Left ventricle myocardium superior (tissue), 1 donor: ENCODE measurements around the gene XRCC1. TPM values are rescaled to one million over a fixed set of nuclear protein-coding genes. Genes with fewer than 3 reads are reported as not detected.
A peak's percentile ranks its signal among the peaks of the same experiment; 100 is the strongest.

Source experiments
- ATAC-seq: fragments of 200-7000 bp; cut with Tn5 transposase; one replicate; pipeline ENCODE4 v1.9.1; 2020; ENCODE audit warnings: mild to moderate bottlenecking, moderate library complexity
- DNase-seq: peaks from one replicate; pipeline ENCODE4 v3.0.0-alpha.2; 2020
- intact Hi-C: fragments of 100-400 bp; cut with micrococcal nuclease; formaldehyde crosslinking; loops from one replicate; pipeline ENCODE4 v1.11.0; 2022
- long read RNA-seq: library from polyadenylated mRNA; unstranded; transcript quantifications from one replicate; pipeline ENCODE4 v2.0.0, GENCODE V29; 2021
- total RNA-seq: library from RNA; stranded (reverse); fragmentation: NEBNext Ultra II Directional; extraction: Animal tissue kit (Norgen Biotek cat#: 25700); gene quantifications from one replicate; pipeline ENCODE4 v1.2.1, GENCODE V29; 2021
- donor health status: DM: no; HTN: yes; CAD: no; lungs with severe emphysema.

Gene XRCC1
- 15.7 TPM for total RNA-seq
- long read RNA-seq, transcript XRCC1-201 (17 exons, 2,802 nt) = major isoform, 7 of 17 reads
- long read RNA-seq, partial matches to known transcripts = 8 of 17 reads
- long read RNA-seq, other reads (novel, unspliced or antisense) = 2 of 17 reads

GRCh38 chr19:43575156-43575950, at the start of gene XRCC1, which contains the start of gene PINLYP:
Gene XRCC1, minus strand, starts transcription at chr19:43575527. Its CDS starts 69 bp downstream, at chr19:43575458.
Gene PINLYP, plus strand, starts transcription at chr19:43575801. Its CDS starts 1,391 bp downstream, at chr19:43577192.
- ATAC-seq (peak; percentile 99), DNase-seq (peak; percentile 98)
- intact Hi-C loops = no loop called here

GRCh38 chr19:43624933-43625332, 49.6 kb upstream of the XRCC1 start:
- peak; percentile 68 for DNase-seq
- no peak for ATAC-seq
- intact Hi-C loops = no loop called here

- ATAC-seq = no peak
- intact Hi-C loops = no loop called here
- DNase-seq = no peak
Measured at GRCh38 chr19:43623889-43624670, 48.8 kb upstream of the XRCC1 start.

GRCh38 chr19:43622956-43623355, 47.6 kb upstream of the XRCC1 start:
- DNase-seq = no peak
- ATAC-seq = no peak
- intact Hi-C loops = no loop called here

- ATAC-seq (no peak), DNase-seq (no peak)
- intact Hi-C loops = no loop called here
Measured at GRCh38 chr19:43622070-43622469, 46.7 kb upstream of the XRCC1 start.

- intact Hi-C loops = no loop called here
- DNase-seq (no peak), ATAC-seq (no peak)
Measured at GRCh38 chr19:43620061-43621001, 45.0 kb upstream of the XRCC1 start.

- peak; percentile 94 for DNase-seq
- ATAC-seq = peak; percentile 95
- intact Hi-C loops = no loop called here
Measured at GRCh38 chr19:43619262-43620060, 44.1 kb upstream of the XRCC1 start, which contains the start of gene ZNF428. Gene ZNF428, minus strand, starts transcription at chr19:43619629. Its CDS starts 5,325 bp downstream, at chr19:43614304.

GRCh38 chr19:43618921-43619261, 43.6 kb upstream of the XRCC1 start:
- no peak for DNase-seq
- peak; percentile 37 for ATAC-seq
- intact Hi-C loops = no loop called here

- no peak for DNase-seq
- intact Hi-C loops = no loop called here
- ATAC-seq = no peak
Measured at GRCh38 chr19:43616954-43617353, 41.6 kb upstream of the XRCC1 start.

GRCh38 chr19:43616306-43616705, 41.0 kb upstream of the XRCC1 start:
- intact Hi-C loops = no loop called here
- ATAC-seq (no peak), DNase-seq (no peak)

GRCh38 chr19:43612374-43612773, 37.0 kb upstream of the XRCC1 start:
- intact Hi-C loops = no loop called here
- ATAC-seq (no peak), DNase-seq (no peak)

- ATAC-seq = no peak
- DNase-seq = no peak
- intact Hi-C loops = no loop called here
Measured at GRCh38 chr19:43611788-43612187, 36.5 kb upstream of the XRCC1 start, which contains the start of gene SRRM5. Gene SRRM5, plus strand, starts transcription at chr19:43612088. Its CDS starts 34 bp downstream, at chr19:43612122.

GRCh38 chr19:43610493-43610892, 35.2 kb upstream of the XRCC1 start:
- no peak for ATAC-seq
- intact Hi-C loops = no loop called here
- no peak for DNase-seq

GRCh38 chr19:43609872-43610271, 34.5 kb upstream of the XRCC1 start:
- DNase-seq = no peak
- no peak for ATAC-seq
- intact Hi-C loops = no loop called here

GRCh38 chr19:43607238-43608205, 32.2 kb upstream of the XRCC1 start:
- intact Hi-C loops = no loop called here
- ATAC-seq (no peak), DNase-seq (no peak)

- DNase-seq = no peak
- intact Hi-C loops = no loop called here
- ATAC-seq = no peak
Measured at GRCh38 chr19:43606569-43607229, 31.4 kb upstream of the XRCC1 start.
